Measurements from ENCODE around the gene MCAM. TPM values are rescaled to one million over a fixed set of nuclear protein-coding genes. Genes with fewer than 3 reads are reported as not detected.

Gene MCAM
- total RNA-seq, 1 experiment from 2014 or later = 26.4 TPM

DNA sequence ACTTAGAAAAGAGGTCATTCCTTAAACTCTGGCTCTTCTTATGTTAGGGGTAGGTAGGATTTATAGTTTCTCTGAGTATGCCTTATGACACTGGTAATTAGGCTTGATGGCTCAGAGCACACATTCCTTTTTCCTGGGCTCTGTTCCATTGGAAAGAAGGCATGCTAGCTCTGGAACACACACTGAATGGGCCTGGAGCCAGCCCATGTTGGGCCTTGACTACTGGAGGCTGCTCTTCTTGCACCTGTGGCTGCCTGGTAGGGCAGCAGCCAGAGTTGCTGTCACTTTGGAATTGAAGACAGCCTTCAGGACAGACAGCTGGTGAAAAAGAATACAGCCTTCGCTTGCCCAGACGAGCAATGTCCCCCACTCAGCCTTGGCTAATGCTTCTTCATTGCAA is 18.2 kb downstream of the MCAM start:
- no peak for TF ChIP-seq RELA (CRISPR knock-in tag; IDR thresholded peaks at IDR 0.05; ENCODE audit: borderline replicate concordance)
- H3K36me3 Mint-ChIP-seq = peaks cover 62% of the 10 kb centered on the region
- H3K4me1 Mint-ChIP-seq = no peaks in the 10 kb centered on the region
- no peak overlapping the region for H3K27ac Mint-ChIP-seq
- CTCF ChIA-PET = interaction anchor here (2.1 kb wide), 1 partner anchor 41 kb away, joined by 5 read pairs; no protein-coding TSS in a partner anchor
- POLR2A ChIA-PET = no interaction called here
- no peaks in the 10 kb centered on the region for H3K9me3 Mint-ChIP-seq
- no peak for DNase-seq (ENCODE audit: low spot score)
- H3K27me3 Mint-ChIP-seq (ENCODE audit: low read depth) = no peaks in the 10 kb centered on the region
- ATAC-seq = no peak
- H3K4me3 Mint-ChIP-seq = no peak overlapping the region

- DNase-seq (ENCODE audit: low spot score) (no peak), ATAC-seq (no peak)
- Mint-ChIP-seq H3K36me3 (peaks cover 57% of the 10 kb centered on the region), H3K27me3 (ENCODE audit: low read depth) (no peaks in the 10 kb centered on the region), H3K4me1 (no peaks in the 10 kb centered on the region), H3K27ac (no peak overlapping the region), H3K4me3 (no peak overlapping the region), H3K9me3 (no peaks in the 10 kb centered on the region)
- TF ChIP-seq GTF2I (CRISPR knock-in tag; conservative IDR thresholded peaks at IDR 0.05) (no peak), ELF4 (CRISPR knock-in tag; IDR thresholded peaks at IDR 0.05; ENCODE audit: low read depth) (no peak), FOXK1 (CRISPR knock-in tag; IDR thresholded peaks at IDR 0.05) (no peak), FOXJ3 (CRISPR knock-in tag; IDR thresholded peaks at IDR 0.05; ENCODE audit: borderline replicate concordance) (no peak), ZNF671 (CRISPR knock-in tag; IDR thresholded peaks at IDR 0.05) (no peak), ZNF219 (CRISPR knock-in tag; IDR thresholded peaks at IDR 0.05; ENCODE audit: borderline replicate concordance) (no peak), SOX15 (CRISPR knock-in tag; IDR thresholded peaks at IDR 0.05) (no peak), NFATC4 (CRISPR knock-in tag; IDR thresholded peaks at IDR 0.05) (no peak), TEAD4 (CRISPR knock-in tag; IDR thresholded peaks at IDR 0.05) (no peak), ATF6 (CRISPR knock-in tag; IDR thresholded peaks at IDR 0.05) (no peak), ZNF423 (CRISPR knock-in tag; IDR thresholded peaks at IDR 0.05) (no peak), MYBL2 (CRISPR knock-in tag; IDR thresholded peaks at IDR 0.05) (no peak), ZBTB21 (CRISPR knock-in tag; IDR thresholded peaks at IDR 0.05; ENCODE audit: borderline replicate concordance) (no peak), JUN (CRISPR knock-in tag; IDR thresholded peaks at IDR 0.05) (no peak)
- CTCF ChIA-PET = no interaction called here
- POLR2A ChIA-PET = interaction anchor here (1.1 kb wide), 1 partner anchor 10 kb away, joined by 4 read pairs; no protein-coding TSS in a partner anchor
Observed at GRCh38 chr11:119297938-119298337, 19.0 kb downstream of the MCAM start.

- POLR2A ChIA-PET = no interaction called here
- no peak overlapping the region for H3K27ac Mint-ChIP-seq
- peaks cover 5% of the 10 kb centered on the region; the same call in 1 of the 2 replicates for H3K9me3 Mint-ChIP-seq
- peaks cover 56% of the 10 kb centered on the region for H3K36me3 Mint-ChIP-seq
- H3K4me1 Mint-ChIP-seq = no peaks in the 10 kb centered on the region
- DNase-seq (ENCODE audit: low spot score) = no peak
- H3K27me3 Mint-ChIP-seq (ENCODE audit: low read depth) = no peaks in the 10 kb centered on the region
- TF ChIP-seq PRRX2 (CRISPR knock-in tag; IDR thresholded peaks at IDR 0.05) (no peak), E2F5 (CRISPR knock-in tag; IDR thresholded peaks at IDR 0.05) (no peak), KAT7 (CRISPR knock-in tag; IDR thresholded peaks at IDR 0.05; ENCODE audit: borderline replicate concordance) (no peak), ZBTB43 (CRISPR knock-in tag; IDR thresholded peaks at IDR 0.05) (no peak), AR (CRISPR knock-in tag; IDR thresholded peaks at IDR 0.05) (no peak), NR1H2 (CRISPR knock-in tag; IDR thresholded peaks at IDR 0.05) (no peak)
- TF ChIP-seq, protein P1, sequence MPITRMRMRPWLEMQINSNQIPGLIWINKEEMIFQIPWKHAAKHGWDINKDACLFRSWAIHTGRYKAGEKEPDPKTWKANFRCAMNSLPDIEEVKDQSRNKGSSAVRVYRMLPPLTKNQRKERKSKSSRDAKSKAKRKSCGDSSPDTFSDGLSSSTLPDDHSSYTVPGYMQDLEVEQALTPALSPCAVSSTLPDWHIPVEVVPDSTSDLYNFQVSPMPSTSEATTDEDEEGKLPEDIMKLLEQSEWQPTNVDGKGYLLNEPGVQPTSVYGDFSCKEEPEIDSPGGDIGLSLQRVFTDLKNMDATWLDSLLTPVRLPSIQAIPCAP (CRISPR knock-in tag; IDR thresholded peaks at IDR 0.05) = no peak
- TF ChIP-seq, protein P2, sequence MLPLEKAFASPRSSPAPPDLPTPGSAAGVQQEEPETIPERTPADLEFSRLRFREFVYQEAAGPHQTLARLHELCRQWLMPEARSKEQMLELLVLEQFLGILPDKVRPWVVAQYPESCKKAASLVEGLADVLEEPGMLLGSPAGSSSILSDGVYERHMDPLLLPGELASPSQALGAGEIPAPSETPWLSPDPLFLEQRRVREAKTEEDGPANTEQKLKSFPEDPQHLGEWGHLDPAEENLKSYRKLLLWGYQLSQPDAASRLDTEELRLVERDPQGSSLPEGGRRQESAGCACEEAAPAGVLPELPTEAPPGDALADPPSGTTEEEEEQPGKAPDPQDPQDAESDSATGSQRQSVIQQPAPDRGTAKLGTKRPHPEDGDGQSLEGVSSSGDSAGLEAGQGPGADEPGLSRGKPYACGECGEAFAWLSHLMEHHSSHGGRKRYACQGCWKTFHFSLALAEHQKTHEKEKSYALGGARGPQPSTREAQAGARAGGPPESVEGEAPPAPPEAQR (CRISPR knock-in tag; IDR thresholded peaks at IDR 0.05) = no peak
- CTCF ChIA-PET = interaction anchor here (0.5 to 1.0 kb wide), 3 partner anchors 50 to 150 kb away, joined by 3 to 4 read pairs (median 4); partner anchors contain the start of gene ABCG4
- no peak for ATAC-seq
- no peak overlapping the region for H3K4me3 Mint-ChIP-seq
Observed at GRCh38 chr11:119295178-119295577, 21.8 kb downstream of the MCAM start.

Data from WTC11 (cell line).